Kidney tubule cell (primary cell): ENCODE results near the gene PDK1.
A peak's percentile ranks its signal among the peaks of the same experiment; 100 is the strongest.
"Not testable (repeated sequence)": the region's sequence is repeated elsewhere in the genome, so short reads cannot be mapped to it uniquely, and the experiment has no call there.

Source experiments
- DNase-seq: peaks from one replicate; pipeline ENCODE4 v3.0.0-alpha.2; 2018; ENCODE audit warnings: low spot score

Gene PDK1

DNA sequence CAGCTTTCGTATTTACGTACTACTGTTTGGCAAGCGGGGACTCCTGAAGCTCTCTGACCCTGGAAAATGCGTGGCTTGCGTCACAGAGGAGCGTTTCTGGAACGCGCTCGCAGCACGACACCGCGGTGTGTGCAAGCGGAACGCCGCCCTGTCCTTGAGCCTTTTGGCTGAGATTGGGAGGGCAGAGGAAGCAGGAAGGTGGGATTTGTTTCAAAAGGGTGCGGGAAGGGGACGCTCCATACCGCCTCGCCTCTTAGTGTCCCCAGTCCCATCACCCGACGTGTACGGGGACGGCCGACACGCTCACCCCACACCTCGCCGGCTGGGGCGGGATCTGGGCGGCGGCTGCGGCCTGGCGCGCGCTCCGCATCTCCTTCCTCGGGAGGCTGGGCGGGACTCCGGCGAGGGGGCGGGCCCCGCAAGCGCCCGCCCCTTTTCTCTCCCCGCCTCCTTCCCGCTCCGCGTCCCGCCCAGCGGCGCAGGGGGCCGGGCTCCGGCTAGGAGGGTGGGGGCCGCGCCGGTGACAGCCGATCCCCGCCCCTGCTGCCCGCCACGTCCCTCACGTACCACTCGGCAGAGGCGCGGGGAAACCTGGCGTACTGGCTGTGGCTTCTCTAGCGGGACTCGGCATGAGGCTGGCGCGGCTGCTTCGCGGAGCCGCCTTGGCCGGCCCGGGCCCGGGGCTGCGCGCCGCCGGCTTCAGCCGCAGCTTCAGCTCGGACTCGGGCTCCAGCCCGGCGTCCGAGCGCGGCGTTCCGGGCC, at the start of gene PDK1:
Gene PDK1, plus strand, starts transcription at position 569 of the 762 bp plus-strand sequence. Its CDS starts 61 bp downstream, at position 630.
- DNase-seq = peak; percentile 95

DNA sequence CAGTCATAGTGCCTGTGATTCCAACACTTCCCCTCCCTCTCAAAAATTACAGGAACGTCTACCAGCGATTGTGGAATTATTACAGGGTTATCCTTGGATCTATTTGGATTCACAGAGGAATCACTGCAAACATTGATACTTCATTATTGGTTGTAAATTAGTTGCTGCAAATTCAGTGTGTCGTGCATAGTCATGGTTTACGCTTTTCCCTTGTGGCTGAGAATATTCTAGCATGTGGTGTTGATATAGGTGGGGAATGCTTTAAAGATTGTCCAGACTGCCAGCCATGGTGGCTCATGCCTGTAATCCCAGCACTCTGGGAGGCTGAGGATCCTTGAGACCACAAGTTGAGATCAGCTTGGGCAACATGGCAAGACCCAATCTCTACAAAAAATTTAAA, 48.7 kb upstream of the PDK1 start:
- no peak for DNase-seq

DNA sequence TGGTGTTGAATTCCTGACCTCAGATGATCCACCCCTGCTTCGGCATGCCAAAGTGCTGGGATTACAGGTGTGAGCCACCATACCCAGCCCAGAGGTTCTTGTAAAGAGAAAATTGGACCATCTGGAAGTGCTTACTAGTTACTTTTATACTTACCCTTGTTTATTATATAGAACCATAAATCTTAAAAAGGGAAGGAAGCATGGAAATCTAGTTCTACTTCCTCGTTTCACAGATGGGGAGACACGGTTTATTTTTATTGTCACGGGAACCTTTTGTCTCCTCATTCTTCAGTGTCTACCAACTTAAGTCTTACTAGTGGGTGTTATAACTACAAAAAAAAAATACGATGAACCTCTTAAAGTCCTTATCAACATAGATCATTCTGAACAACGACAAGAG, 45.8 kb upstream of the PDK1 start:
- no peak for DNase-seq

DNA sequence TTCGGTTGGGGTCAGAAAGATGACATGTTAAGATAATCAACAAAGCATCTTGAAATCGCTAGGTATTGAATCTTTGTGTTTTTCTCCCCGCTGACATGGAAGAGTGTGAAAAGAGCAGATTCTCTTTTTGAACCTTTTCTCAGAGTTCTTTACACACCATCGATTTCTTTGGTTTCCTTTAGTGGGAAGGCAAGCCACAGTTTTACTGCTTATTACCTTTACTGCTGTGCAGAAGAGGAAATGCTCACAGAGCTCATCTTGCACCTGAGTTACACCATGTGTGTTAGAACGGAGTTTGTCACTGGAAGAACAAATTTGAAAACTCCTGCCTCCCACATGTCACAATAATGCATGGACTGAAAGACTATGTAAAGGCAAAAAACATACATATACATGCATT, 45.3 kb upstream of the PDK1 start:
- no peak for DNase-seq

DNA sequence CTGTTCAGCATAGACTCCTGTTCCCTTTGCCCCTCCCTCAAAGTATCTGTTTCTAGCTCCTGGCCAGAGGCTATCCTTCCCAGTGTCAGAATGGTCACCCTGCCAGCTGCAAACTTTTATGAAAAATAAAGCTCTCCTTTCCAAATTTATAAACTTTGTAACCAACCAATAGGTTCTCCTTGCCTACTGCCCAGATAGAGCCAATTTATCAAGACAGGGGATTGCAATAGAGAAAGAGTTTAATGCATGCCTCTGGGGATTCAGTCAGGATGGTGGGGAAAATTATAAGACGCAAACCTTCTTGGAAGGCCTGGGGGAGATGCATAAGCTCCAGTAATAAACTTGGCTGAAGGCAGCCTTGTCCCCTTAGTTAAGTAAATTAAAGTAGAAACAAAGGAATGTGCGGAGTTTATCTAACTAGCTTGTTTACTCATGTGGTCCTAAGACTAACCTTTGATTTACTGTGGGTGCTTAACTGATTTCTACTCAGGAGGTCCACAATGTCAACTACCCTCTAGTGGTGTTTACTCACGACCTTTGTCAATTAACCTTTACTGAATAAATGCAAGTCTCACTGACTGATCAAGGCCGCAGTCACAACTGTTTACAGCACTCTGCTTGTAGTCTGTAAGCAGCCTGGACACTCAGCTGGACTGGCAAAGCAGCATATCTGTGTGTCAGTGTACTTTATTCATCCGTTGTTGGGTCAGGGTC, 42.9 kb upstream of the PDK1 start:
- no peak for DNase-seq

DNA sequence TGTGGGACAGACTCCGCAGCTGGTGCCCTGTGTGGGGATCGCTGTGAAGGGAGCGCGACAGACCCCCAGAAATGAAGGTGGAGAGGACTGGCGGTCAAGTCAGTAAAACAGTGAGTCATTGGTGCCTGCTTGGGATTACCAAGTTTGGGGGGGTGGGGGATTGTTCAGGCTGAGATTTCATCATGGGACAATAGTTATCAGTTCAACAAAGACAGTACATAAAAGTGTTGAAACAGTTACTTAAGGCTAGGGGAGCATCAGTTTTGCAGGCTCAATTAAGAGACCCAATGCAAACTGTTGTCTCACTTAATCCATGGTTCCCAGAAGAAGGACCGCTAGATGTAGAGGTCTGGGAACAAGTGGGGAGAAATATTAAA, 42.4 kb upstream of the PDK1 start:
- no peak for DNase-seq

DNA sequence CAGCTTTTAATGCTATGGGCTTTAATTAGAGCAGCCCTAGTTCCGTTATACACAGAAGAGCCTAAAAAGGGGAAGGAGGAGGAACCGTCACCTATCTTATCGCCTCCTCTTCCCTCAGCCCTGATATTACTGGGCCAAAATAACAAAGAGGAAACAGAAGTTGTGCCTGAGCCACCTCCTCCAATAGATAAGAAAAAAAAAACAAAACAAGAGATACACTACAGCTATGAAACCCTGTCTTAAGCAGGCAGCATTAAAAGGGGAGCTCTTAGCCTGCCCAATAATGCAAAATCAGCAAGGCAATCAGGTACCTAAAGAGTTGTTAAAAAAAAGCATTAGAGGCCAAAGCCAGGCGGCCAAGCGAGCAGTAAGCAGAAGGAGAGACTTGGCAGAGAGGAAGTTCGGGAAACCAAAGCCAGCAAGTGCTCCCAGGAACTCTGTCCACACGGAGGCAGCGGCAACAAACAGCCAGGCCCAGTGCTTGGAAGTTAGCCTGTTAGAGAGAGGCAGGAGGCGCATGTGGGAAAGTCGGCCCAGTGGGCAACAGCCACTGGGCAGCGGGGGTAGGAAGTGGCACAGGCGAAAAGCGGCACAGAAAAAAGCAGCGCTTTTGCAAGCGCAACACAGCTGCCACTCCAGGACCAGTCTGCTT, 41.8 kb upstream of the PDK1 start:
- DNase-seq = no peak

DNA sequence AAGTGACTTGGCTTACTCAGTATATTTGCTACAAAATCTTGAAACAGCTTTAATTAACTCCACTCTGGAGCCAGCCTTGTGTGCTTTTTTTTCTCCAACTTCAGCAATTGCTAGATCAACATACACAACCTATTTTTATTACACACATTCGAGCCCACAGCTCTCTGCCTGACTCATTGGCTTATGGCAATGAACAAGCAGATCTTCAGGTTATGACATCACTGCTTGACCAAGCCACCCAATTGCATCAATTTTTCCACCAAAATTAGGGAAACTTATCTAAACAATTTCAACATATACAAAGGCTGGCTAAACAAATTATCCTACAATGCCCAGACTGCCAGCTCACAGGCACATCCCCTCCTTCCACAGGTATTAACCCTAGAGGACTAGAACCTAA, 39.6 kb upstream of the PDK1 start:
- DNase-seq = peak; percentile 30

DNA sequence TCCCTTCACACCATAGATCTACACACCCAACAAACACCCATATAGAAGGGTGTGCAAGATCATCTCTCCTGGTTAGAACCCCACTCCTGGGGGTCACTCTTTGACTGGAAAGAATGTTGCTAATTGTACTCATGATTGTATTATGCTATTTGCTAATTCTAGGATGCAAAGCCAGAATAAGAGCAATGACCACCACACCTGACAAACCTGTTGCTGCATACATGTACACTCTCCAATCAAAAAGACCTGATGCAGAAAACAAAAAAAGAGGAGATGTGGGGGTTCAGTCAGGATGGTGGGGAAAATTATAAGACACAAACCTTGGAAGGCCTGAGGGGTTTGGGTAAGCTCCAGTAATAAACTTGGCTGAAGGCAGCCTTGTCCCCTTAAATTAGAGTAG, 36.9 kb upstream of the PDK1 start:
- DNase-seq = no peak

DNA sequence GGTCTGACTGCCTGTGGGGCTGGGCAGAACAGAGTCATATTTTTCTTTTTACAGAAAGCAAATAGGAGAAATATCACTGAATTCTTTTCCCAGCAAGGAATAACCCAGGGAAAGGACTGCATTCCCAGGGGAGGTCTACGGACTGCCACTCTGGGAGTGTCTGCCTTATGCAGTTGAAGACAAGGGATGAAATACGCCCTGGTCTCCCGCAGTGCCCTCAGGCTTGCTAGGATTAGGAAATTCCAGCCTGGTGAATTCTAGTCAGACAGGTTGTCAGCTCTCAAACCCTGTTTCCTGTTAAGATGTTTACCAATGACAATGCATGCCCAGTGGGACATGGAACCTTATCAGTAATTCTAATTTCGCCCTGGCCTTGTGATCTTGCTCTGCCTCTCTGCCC, 30.3 kb upstream of the PDK1 start:
- DNase-seq = no peak

DNA sequence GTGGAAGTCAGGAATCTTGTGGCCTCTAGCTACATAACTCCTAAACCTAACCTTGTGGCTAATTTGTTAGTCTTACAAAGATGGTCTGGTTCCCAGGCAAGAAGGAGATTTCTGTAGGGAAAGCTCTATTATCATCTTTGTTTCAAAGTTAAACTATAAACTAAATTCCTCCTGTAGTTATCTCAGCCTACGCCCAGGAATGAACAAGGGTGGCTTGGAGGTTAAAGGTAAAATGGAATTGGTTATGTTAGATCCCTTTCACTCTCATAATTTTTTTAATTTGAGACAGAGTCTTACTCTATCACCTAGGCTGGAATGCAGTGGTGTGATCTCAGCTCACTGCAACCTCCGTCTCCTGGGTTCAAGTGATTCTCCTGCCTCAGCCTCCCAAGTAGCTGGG, 24.6 kb upstream of the PDK1 start:
- no peak for DNase-seq

DNA sequence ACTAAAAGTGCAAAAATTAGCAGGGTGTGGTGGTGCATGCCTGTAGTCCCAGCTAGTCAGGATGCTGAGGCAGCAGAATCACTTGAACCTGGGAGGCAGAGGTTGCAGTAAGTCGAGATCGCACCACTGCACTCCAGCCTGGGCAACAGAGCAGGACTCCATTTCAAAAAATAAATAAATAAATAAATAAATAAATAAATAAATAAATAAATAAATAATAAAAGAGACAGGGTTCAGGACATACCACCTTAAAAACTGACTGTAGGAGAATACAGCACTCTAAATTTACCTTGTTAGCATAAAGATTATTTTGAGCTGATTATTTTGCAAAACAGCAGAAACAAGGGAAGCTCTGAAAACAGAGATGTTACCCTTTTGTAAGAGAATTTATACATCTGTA, 23.4 kb upstream of the PDK1 start:
- DNase-seq = not testable (repeated sequence)

DNA sequence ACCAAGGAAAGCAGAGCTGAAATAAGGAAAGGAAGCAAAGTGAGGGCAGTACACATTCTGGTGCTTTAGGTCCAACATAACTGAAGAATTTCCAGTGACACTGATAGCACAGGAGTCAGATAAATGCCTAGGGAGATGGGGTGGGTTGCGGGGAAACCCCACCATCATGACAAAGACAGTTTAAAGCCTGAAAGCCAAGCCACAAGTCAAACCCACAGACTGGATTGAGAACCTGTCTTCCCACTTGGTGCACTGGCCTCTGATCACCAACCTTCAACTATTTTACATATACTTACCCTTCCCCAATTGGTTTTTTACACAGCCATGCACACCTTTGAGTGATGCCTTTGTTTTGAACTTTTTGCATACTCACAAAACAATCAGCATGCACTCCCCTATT, 22.2 kb upstream of the PDK1 start:
- no peak for DNase-seq

DNA sequence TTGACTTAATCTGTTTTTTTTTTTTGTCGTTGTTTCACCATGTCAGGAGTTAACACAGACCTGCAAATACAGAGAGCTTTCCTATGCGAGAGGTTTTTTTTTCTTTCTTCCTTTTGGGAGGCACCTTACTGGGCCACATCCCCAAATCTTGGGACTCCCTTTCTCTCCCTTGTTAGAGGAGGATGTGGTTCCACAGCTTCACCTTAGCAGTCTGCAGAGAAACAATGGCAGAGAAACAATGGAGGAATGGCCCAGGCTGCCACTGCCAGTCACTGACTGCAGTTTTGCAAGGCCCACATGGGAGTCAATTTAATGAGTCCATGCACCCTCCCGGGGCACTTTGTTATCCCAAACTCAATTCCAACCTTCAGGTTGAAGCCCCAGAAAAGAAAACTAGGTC, 20.8 kb upstream of the PDK1 start:
- no peak for DNase-seq

DNA sequence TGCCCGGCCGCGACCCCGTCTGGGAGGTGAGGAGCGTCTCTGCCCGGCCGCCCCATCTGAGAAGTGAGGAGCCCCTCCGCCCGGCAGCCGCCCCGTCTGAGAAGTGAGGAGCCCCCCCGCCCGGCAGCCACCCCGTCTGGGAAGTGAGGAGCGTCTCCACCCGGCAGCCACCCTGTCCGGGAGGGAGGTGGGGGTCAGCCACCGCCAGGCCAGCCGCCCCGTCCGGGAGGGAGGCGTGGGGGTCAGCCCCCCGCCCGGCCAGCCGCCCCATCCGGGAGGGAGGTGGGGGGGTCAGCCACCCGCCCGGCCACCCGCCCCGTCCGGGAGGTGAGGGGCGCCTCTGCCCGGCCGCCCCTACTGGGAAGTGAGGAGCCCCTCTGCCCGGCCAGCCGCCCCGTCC, 18.0 kb upstream of the PDK1 start:
- DNase-seq = not testable (repeated sequence)

DNA sequence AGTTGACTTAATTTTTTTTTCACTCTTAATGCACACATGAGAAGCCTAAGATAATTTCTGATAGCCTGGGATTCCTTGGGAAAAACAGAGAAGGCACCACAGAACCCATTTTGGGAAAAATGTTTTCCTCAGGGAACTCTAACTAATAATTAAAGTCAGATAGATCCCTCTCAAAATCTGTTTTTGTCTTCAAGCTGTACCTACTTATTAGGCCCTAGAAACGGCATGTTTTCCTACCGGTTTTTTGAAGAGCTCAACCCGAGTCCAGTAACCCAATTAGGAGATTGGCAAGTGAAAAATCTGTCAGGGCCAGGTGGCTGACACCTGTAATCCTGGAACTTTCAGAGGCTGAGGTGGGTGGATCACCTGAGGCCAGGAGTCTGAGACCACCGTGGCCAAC, 16.1 kb upstream of the PDK1 start:
- DNase-seq = no peak

DNA sequence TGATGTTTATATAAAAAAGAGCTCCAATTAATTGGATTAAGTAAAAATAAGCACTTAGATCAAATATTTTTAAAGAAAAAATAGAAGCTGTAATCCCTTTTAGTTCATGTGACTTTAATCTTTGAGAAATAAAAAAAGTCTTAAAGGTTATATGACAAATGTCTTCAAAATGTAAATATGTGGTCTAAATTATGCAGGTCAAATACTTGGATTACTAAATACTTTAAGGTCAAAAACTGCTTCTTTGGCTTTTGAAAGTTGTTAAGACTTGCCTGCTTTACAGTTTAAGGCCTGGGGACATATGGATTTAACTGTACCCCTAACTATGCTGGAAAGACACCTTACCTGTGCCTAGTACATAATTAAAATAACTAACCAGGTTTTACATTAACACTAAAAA, 15.5 kb upstream of the PDK1 start:
- DNase-seq = no peak

DNA sequence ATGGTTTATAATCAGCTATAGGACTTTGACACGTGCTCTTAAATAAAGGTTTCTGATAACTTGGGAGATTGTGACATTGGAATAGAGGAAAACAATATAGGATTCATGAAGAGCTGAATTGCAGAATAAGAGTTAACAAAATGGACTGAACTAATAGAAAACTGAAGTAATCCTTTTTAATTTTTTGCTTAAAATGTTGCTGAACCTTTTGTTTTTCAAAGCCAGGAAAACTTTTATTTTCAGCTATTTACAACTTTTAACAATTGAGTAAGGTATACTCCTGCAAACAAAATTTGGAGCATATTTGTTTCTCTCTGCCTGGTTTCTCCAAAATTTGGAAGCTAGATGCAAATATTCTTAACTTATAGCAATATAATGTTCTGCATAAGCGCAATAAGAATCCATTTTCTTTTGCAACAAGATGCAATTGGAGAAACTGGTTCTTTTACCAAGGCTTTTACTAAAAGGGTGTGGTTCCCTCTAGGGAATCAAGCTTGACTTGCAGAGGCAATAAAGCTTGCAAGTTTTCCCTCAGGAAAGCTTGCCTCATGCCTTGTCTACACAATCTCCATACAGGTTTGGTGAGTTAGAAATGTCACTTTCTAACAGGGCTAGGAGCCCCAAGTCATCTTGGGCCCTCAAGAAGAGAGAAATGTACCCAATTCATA, 10.3 kb upstream of the PDK1 start:
- DNase-seq = no peak

DNA sequence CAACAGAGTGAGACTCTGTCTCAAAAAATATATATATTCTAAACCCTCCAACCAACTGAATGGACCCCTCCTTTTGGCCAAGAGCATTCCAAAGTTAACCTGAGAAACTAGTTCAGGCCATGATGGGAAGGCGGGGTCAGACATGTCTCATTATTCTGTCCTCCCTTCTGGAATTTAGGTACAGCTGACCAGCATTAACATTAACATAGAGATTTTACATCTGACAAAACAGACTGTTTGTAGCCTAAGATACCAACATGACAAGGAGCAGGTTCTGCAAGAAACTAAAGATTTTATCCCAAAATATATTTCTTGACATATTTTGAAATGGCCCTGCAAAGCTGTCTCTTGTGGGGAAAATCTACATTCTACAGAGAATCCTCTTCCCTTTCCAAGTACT, 6.8 kb upstream of the PDK1 start:
- no peak for DNase-seq

DNA sequence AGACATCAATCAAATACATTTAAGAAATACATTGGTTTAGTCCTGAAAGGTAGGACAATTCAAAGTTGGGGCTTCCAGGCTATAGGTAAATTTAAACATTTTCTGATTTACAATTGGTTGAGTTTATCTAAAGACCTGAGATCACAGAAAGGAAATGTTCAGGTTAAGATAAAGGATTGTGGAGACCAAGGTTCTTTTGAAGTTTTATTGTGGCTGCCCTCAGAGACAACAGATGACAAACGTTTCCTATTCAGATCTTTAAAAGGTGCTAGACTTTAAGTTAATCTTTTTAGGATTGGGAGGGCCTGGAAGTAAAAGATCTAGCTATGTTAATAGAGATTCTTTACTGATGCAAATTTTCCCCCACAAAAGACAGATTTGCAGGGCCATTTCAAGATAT, 6.1 kb upstream of the PDK1 start:
- not testable (repeated sequence) for DNase-seq

DNA sequence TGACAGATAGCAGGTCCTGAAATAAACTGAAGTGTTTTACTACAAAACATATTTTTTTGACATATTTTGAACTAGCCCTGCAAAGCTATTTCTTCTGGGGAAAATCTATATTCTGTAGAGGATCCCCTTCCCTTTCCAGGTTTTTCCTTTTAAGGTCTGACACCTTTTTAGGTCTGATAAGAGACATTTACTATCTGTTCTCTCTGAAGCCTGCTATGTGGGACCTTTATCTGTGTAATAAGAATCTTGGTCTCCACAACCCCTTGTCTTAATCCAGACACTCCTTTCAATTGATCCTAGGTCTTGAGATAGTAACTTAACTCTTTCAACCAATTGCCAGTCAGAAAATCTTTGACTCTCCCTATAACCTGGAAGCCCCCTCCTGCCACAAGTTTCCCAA, 5.5 kb upstream of the PDK1 start:
- DNase-seq = no peak

DNA sequence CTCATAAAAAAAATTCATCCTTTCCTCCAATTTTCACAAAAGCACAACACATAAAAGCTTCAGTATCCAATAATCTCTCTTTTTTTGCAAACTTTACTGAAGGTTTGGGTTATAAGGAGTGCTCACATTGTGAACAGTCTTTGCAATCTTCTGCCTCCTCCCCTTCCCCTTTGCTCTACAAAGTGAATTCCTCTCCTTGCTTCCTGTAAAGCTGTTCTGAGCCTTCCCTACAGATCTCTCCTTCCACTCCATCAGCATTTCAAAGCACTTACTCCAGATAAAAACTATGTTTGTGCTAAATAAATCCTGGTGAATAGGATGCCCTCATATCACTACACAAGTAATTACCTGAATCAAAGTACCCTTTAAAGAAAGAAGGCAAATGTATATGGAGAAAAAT, 4.6 kb upstream of the PDK1 start:
- DNase-seq = no peak
